HEK293 (cell line): ENCODE measurements around the gene TNS3.

Source experiments
- CTCF ChIA-PET: fragments of 350-600 bp; formaldehyde crosslinking; extraction: SDS; loops from one replicate; lab custom pipeline; 2021; ENCODE audit warnings: antibody characterized with exemption; lab: Yijun Ruan, JAX
- POLR2A ChIA-PET: fragments of 300-600 bp; formaldehyde crosslinking; extraction: SDS; loops from one replicate; lab custom pipeline; 2020; ENCODE audit warnings: antibody characterized with exemption, inconsistent platforms; lab: Yijun Ruan, JAX
- H3K27ac ChIP-seq: fragments of 200-500 bp; sonication (Bioruptor generic); 2 replicates; pipeline ENCODE4 v1.5.1; 2014; ENCODE audit warnings: low read depth, low read length, control low read depth, inconsistent platforms; ENCODE audit errors: extremely low read depth
- H3K36me3 ChIP-seq, 2 experiments: fragments of 200-500 bp in 1 of 2; sonication (Bioruptor generic) in 1 of 2; 1 replicate in 1 of 2; 2 replicates in 1 of 2; pipeline ENCODE4 v1.5.1; 2014 to 2017; ENCODE audit warnings: inconsistent platforms in 2 of 2, low read length in 2 of 2; ENCODE audit not compliant: control insufficient read depth in 2 of 2, insufficient read depth in 1 of 2
- H3K4me1 ChIP-seq: fragments of 200-500 bp; sonication (Bioruptor generic); 2 replicates; pipeline ENCODE4 v1.5.1; 2014; ENCODE audit warnings: mild to moderate bottlenecking, low read length, inconsistent platforms; ENCODE audit not compliant: control insufficient read depth, insufficient read depth
- H3K4me3 ChIP-seq: 2 replicates; pipeline ENCODE4 v1.5.1; 2011; ENCODE audit warnings: low read depth, mild to moderate bottlenecking, control low read depth, low read length, moderate library complexity
- H3K9me3 ChIP-seq: fragments of 200-500 bp; sonication (Bioruptor generic); 2 replicates; pipeline ENCODE4 v1.5.1; 2014; ENCODE audit warnings: low read depth, low read length, inconsistent platforms; ENCODE audit not compliant: control insufficient read depth, insufficient read depth
- ATF2 ChIP-seq: fragments of 450-650 bp; formaldehyde crosslinking; IDR thresholded peaks from 2 replicates; pipeline ENCODE4 v1.5.1; 2016; ENCODE audit warnings: missing biosample characterization, missing genetic modification characterization, low read depth
- BCL11B ChIP-seq: fragments of 450-650 bp; formaldehyde crosslinking; IDR thresholded peaks from 2 replicates; pipeline ENCODE4 v1.5.1; 2016; ENCODE audit warnings: low read depth, missing biosample characterization, missing genetic modification characterization
- EGR2 ChIP-seq: fragments of 450-650 bp; formaldehyde crosslinking; IDR thresholded peaks from 2 replicates; pipeline ENCODE4 v1.5.1; 2016; ENCODE audit warnings: low read depth, missing biosample characterization, missing genetic modification characterization
- KLF16 ChIP-seq: fragments of 450-650 bp; formaldehyde crosslinking; IDR thresholded peaks from 2 replicates; pipeline ENCODE4 v1.5.1; 2017; ENCODE audit warnings: missing biosample characterization, missing genetic modification characterization
- WT1 ChIP-seq: fragments of 450-650 bp; formaldehyde crosslinking; IDR thresholded peaks from 2 replicates; pipeline ENCODE4 v1.5.1; 2016; ENCODE audit warnings: missing biosample characterization, missing genetic modification characterization
- ZBTB44 ChIP-seq: fragments of 450-650 bp; IDR thresholded peaks from 2 replicates; pipeline ENCODE4 v1.5.1; 2018; ENCODE audit warnings: missing biosample characterization, mild to moderate bottlenecking, missing genetic modification characterization
- ZBTB7A ChIP-seq: fragments of 450-650 bp; formaldehyde crosslinking; IDR thresholded peaks from 2 replicates; pipeline ENCODE4 v1.5.1; 2016; ENCODE audit warnings: low read depth, missing biosample characterization, missing genetic modification characterization
- ZFHX2 ChIP-seq: fragments of 450-650 bp; formaldehyde crosslinking; conservative IDR thresholded peaks from 2 replicates; pipeline ENCODE4 v1.5.1; 2016; ENCODE audit warnings: missing biosample characterization, missing genetic modification characterization
- ZNF138 ChIP-seq: fragments of 450-650 bp; formaldehyde crosslinking; IDR thresholded peaks from 2 replicates; pipeline ENCODE4 v1.5.1; 2016; ENCODE audit warnings: missing biosample characterization, missing genetic modification characterization, borderline replicate concordance
- ZNF146 ChIP-seq: fragments of 450-650 bp; formaldehyde crosslinking; IDR thresholded peaks from 2 replicates; pipeline ENCODE4 v1.5.1; 2016; ENCODE audit warnings: missing biosample characterization, missing genetic modification characterization
- ZNF223 ChIP-seq: fragments of 450-650 bp; formaldehyde crosslinking; IDR thresholded peaks from 2 replicates; pipeline ENCODE4 v1.5.1; 2016; ENCODE audit warnings: missing biosample characterization, missing genetic modification characterization
- ZNF24 ChIP-seq: fragments of 450-650 bp; formaldehyde crosslinking; IDR thresholded peaks from 2 replicates; pipeline ENCODE4 v1.5.1; 2016; ENCODE audit warnings: missing biosample characterization, missing genetic modification characterization
- ZNF248 ChIP-seq: fragments of 450-650 bp; formaldehyde crosslinking; IDR thresholded peaks from 2 replicates; pipeline ENCODE4 v1.5.1; 2017; ENCODE audit warnings: missing biosample characterization, missing genetic modification characterization
- ZNF324 ChIP-seq: fragments of 450-650 bp; formaldehyde crosslinking; IDR thresholded peaks from 2 replicates; pipeline ENCODE4 v1.5.1; 2016; ENCODE audit warnings: missing biosample characterization, missing genetic modification characterization
- ZNF558 ChIP-seq: fragments of 450-650 bp; formaldehyde crosslinking; IDR thresholded peaks from 2 replicates; pipeline ENCODE4 v1.5.1; 2016; ENCODE audit warnings: missing biosample characterization, missing genetic modification characterization
- ZNF585B ChIP-seq: fragments of 450-650 bp; formaldehyde crosslinking; IDR thresholded peaks from 2 replicates; pipeline ENCODE4 v1.5.1; 2016; ENCODE audit warnings: missing biosample characterization, missing genetic modification characterization
- ZNF791 ChIP-seq: fragments of 450-650 bp; formaldehyde crosslinking; IDR thresholded peaks from 2 replicates; pipeline ENCODE4 v1.5.1; 2016; ENCODE audit warnings: missing biosample characterization, missing genetic modification characterization
- ZNF830 ChIP-seq: fragments of 450-650 bp; IDR thresholded peaks from 2 replicates; pipeline ENCODE4 v1.5.0; 2018; ENCODE audit warnings: missing biosample characterization, missing genetic modification characterization, low read depth, mild to moderate bottlenecking, moderate library complexity
- ZSCAN4 ChIP-seq: fragments of 450-650 bp; formaldehyde crosslinking; IDR thresholded peaks from 2 replicates; pipeline ENCODE4 v1.5.1; 2017; ENCODE audit warnings: missing biosample characterization, missing genetic modification characterization
- ZXDB ChIP-seq: fragments of 450-650 bp; formaldehyde crosslinking; IDR thresholded peaks from 2 replicates; pipeline ENCODE4 v1.5.1; 2016; ENCODE audit warnings: missing biosample characterization, missing genetic modification characterization

The TNS3 gene

GRCh38 chr7:47360301-47360900, 221.5 kb downstream of the TNS3 start:
- H3K27ac ChIP-seq: no peak overlapping the region
- TF ChIP-seq ZNF248 (tag by site-specific recombination) (no peak), EGR2 (tag by site-specific recombination) (no peak), ZSCAN4 (tag by site-specific recombination) (no peak), ZNF791 (tag by site-specific recombination) (no peak), ZNF558 (tag by site-specific recombination) (no peak), ZNF223 (no peak), ZNF24 (tag by site-specific recombination) (no peak), ZXDB (tag by site-specific recombination) (no peak), ZNF585B (no peak), ZBTB44 (tag by site-specific recombination) (no peak), ZNF324 (no peak), ZNF830 (tag by site-specific recombination) (no peak), ZBTB7A (tag by site-specific recombination) (no peak), BCL11B (no peak), WT1 (tag by site-specific recombination) (no peak), ATF2 (no peak), KLF16 (tag by site-specific recombination) (no peak)
- ChIA-PET POLR2A (no interaction called here), CTCF (interaction anchor here (0.5 to 1.8 kb wide), 4 partner anchors 10 to 94 kb away, joined by 3 to 6 read pairs (median 4); no protein-coding TSS in a partner anchor)
- H3K4me3 ChIP-seq: no peak overlapping the region
- no peaks in the 10 kb centered on the region for H3K9me3 ChIP-seq
- peaks cover 10% of the 10 kb centered on the region for H3K4me1 ChIP-seq
- no peaks in the 10 kb centered on the region for H3K36me3 ChIP-seq

GRCh38 chr7:47358944-47359588, 222.8 kb downstream of the TNS3 start:
- TF ChIP-seq ZNF146 (tag by site-specific recombination) (peak; percentile 60), ZNF138 (tag by site-specific recombination) (no peak), ZFHX2 (no peak)
- Histone ChIP-seq H3K27ac (no peak overlapping the region), H3K9me3 (no peaks in the 10 kb centered on the region), H3K36me3 (no peaks in the 10 kb centered on the region), H3K4me3 (no peak overlapping the region), H3K4me1 (peaks cover 10% of the 10 kb centered on the region)
- ChIA-PET POLR2A (no interaction called here), CTCF (no interaction called here)
